ENCODE results near the gene BFSP2.
"Not testable (repeated sequence)": the region's sequence is repeated elsewhere in the genome, so short reads cannot be mapped to it uniquely, and the experiment has no call there.

The BFSP2 gene

DNA sequence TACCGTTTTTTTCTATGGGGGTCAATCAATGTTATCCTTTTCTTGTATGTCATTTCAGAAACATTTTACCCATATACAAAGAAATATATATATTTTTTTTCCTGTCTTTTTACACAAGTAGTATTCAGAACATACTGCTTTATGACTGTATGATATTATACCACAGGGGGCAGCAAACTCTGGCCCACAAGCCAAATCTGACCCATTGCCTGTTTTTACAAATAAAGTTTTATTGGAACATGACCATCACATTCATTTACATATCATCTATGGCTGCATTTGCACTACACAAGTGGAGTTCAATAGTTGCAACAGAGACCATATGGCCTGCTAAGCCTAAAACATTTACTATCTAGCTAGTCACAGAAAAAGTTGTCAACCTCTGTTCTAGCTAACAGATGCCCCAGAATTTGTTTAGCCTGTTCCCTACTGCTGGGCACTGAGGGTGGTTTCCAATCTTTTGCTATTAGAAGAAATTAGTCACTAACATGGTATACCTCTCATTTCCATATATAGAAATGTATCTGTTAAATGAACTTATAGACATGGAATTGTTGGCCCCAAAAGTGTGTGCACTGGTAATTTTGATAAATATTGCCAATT lies 57.7 kb downstream of the BFSP2 start:
- DNase-seq: no peak

GRCh38 chr3:133459400-133459799 lies 59.5 kb downstream of the BFSP2 start:
- peak; percentile 37 for DNase-seq

GRCh38 chr3:133460809-133461208 lies 61.0 kb downstream of the BFSP2 start:
- DNase-seq: no peak

GRCh38 chr3:133461291-133461690 lies 61.4 kb downstream of the BFSP2 start:
- DNase-seq: no peak

GRCh38 chr3:133463347-133463860 lies 63.5 kb downstream of the BFSP2 start:
- no peak for DNase-seq

DNA sequence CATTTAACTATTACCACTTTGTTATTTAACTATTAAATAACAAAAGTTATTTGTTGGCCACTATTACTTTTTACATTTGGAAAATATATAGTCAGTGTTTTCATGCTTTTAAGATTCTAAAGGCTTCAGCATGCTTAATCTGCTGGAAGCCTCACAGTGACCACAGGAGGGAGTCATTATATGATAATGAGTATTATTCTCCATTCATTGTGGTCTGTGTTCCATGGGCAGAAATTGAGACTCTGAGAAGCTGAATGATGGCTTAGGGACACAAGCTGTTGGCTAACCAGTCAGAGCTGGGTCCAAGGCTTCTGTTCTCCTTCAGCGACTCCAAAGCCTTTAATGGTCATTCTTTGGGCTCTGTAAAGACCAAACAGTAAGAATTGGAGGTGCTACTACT lies 64.7 kb downstream of the BFSP2 start:
- peak; percentile 57 for DNase-seq

DNA sequence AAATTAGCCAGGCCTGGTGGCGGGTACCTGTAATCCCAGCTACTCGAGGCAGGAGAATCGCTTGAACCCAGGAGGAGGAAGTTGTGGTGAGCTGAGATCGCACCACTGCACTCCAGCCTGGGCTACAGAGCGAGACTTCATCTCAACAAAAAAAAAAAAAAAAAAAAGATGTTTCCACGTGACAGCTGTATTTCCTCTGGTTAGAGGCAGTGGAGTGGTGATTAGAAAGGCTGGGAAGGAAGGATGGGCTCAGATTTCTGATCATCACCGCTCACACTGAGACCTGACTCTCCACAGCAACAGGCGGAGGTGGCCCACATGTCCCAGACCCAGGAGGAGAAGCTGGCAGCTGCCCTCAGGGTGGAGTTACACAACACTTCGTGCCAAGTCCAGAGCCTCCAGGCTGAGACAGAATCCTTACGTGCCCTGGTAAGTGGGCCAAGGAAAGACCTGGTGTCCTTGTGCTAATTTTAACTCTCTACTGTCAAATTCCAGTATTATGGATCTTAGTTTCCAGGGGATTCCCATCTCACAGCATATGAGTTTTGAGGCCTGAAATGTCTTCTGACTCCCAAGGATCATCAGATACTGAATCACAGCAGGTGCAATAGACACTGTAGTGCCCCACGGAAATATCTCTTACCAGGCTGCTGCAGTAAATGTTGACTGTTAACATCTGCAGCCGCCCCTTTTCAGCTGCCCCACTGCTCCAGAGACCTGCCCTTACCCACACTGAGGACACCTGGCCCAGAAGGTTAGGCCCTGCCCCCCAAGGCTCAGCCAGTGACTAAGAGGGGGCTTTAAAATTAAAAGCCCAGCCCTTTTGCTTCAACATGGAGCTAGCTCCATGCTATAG lies 66.9 kb downstream of the BFSP2 start:
- DNase-seq: no peak

DNA sequence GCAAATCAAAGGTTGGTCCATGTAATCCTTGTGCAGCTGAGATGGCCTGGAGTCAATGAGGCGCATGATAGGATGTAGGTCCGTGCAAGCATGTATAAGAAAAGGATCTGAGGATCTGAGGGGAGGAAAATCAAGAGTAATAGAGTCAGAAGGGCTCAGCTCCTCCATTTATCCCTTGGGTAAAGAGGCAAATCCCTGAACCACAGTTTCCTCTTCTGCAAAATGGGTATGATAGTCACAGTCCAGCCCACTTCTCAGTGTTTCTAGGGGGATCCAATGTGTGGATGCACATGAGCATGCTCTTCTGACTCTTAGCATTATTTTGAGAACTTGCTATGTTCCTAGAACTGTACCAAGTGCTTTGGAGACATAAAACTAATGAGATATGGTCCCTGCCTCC lies 67.9 kb downstream of the BFSP2 start:
- DNase-seq: no peak

- DNase-seq: peak; percentile 24
Observed at GRCh38 chr3:133468251-133468721, 68.4 kb downstream of the BFSP2 start.

GRCh38 chr3:133469140-133469731 lies 69.4 kb downstream of the BFSP2 start:
- DNase-seq: peak; percentile 14

DNA sequence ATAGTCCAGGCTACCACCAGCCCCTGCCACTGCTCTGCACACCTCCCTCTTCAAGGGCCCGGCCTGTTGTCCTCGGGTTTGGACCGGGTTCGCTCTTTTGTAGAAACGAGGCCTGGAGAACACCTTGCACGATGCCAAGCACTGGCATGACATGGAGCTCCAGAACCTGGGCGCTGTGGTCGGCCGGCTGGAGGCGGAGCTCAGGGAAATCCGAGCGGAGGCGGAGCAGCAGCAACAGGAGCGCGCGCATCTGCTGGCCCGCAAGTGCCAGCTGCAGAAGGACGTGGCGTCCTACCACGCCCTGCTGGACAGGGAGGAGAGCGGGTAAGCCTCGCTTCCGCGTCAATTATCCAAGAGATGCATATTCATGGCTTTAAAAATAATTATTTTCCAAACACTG lies 72.4 kb downstream of the BFSP2 start:
- DNase-seq: no peak

DNA sequence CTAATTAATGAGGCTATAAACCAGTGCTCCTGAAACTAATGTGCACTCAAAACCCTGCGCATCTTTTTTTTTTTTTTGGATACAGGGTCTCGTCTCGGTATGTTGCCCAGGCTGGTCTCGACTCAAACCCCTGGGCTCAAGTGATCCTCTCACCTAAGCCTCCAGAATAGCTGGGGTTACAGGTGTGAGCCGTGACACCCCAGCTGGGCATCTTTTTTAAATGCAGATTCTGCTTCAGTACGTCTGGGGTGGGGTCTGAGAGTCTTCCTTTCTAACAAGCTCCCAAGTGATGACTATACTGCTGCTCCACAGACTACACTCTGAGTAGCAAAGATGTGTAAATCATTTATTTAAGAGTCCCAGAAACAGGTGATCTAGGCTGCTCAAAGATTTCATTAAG lies 73.0 kb downstream of the BFSP2 start:
- no peak for DNase-seq

- DNase-seq: not testable (repeated sequence)
Observed at GRCh38 chr3:133473472-133474191, 73.8 kb downstream of the BFSP2 start.

DNA sequence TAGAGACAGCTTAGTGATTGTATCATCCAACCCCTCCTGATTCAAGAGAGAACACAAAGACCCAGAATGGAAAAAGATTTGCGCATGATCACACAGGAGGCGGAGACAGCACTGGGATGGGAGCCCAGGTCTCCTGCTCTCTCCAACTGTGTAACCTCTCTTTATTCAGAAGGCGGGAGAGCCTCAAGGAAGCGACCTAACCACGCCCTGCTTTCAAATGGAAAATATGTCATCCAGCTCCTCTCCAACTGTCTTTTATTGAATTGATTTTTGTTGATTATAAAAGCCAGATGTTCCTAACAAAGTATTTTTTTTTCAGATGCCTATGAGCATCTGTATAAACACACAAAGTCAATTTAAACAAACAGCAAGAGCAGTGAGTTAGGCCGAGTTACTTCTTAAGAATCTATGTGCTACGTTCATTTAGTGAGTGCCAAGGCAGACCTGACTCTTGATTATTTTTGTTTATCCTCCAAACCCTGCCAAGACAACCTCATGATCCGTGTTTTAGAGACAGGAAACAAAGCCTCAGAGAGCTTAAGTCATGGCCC lies 74.5 kb downstream of the BFSP2 start:
- DNase-seq: peak; percentile 75

- DNase-seq: no peak
Observed at GRCh38 chr3:133474817-133475216, 75.0 kb downstream of the BFSP2 start.

DNA sequence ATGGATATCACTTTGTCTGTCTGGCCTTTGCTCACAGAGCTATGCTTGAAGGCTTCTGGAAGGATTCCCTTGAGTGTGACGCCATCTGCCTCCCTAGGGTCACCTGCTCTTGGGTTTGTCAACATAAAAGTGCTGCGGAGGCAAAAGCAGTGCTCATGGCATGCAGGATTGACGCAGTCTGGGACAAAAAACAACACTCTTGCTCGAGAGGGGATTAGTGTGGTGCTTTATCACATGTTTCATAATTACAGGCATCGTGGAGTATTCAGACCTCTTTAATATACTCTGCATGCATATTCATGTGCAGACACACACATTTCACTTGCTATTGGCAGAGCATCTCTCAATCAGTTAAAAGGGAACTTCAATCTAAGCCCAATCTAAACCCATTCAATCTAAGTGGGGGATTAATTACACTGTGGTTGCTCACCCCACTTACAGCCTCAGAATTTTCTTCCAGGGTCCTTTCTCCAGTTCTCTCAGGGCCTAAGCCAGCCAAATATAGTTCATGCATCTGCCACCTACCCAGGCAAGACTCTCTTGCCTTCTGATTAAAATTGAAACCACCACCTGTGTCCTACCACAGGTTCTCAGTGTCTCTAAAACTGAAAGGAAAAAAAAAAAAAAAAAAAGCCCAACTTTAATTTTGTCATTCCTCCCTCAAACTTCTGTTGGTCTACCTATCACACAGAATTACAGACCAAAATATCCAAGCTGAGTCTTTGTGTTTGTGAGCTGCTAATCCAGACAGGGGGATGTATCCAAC lies 75.6 kb downstream of the BFSP2 start:
- DNase-seq: no peak

DNA sequence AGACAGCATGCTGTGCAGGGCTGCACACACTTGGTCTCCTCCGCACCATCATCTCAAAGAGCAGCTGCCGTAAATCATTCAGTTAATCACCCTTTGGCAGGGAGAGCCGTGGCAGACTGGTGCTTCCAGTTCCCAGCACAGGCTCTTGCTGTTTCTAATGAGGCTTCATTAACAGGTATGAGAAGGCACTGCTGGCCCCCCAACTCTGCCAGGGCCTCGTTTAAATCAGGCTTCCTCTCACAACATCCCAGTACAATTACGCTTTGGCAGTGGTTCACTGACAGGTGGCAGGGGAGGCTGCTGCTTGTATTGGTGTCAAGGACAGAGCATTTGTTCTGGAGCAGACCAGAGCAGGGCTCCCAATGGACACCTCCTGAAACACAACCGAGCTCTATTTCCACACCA lies 77.1 kb downstream of the BFSP2 start:
- no peak for DNase-seq

DNA sequence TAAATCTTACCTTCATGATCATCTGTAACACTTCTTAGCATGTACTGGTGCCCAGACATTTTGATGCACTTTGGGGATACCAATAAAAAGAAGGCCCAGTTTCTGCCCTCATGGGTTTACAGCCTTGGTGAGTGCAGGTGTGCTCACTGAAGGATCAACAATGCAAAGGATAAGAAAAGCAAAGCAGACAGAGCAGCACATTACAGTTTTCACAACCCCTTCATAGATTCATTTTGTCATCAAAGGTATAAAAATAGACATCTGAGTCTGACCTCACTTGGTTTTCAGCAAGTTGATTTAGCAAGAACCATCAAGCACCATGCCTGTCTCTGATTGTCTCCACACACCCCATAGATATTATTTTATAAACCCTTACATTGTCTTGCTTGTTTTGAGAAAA lies 77.6 kb downstream of the BFSP2 start:
- no peak for DNase-seq

- DNase-seq: no peak
Observed at GRCh38 chr3:133478624-133479023, 78.8 kb downstream of the BFSP2 start.

GRCh38 chr3:133479401-133479800 lies 79.5 kb downstream of the BFSP2 start:
- DNase-seq: no peak

GRCh38 chr3:133479895-133480669 lies 80.2 kb downstream of the BFSP2 start:
- no peak for DNase-seq

Measured in fibroblast of skin of scalp (primary cell).